Dendritic cell treated with granulocyte-macrophage colony-stimulating factor and Interleukin-4, amounts not matched to agents 40 ng/mL and 50 ng/mL, for 4 days (primary cell): Measurements from ENCODE around the gene ZNF217.
"Not testable (repeated sequence)": the region's sequence is repeated elsewhere in the genome, so short reads cannot be mapped to it uniquely, and the experiment has no call there.

Experiments
- H3K27ac Mint-ChIP-seq: one replicate; pipeline ENCODE4 v1.8.0; 2022; ENCODE audit warnings: mild to moderate bottlenecking, mixed read lengths
- H3K27me3 Mint-ChIP-seq: one replicate; pipeline ENCODE4 v1.8.0; 2022; ENCODE audit warnings: mild to moderate bottlenecking, mixed read lengths
- H3K36me3 Mint-ChIP-seq: one replicate; pipeline ENCODE4 v1.8.0; 2022; ENCODE audit warnings: low read depth, mixed read lengths
- H3K4me1 Mint-ChIP-seq: one replicate; pipeline ENCODE4 v1.8.0; 2022; ENCODE audit warnings: low read depth, mixed read lengths
- H3K4me3 Mint-ChIP-seq: one replicate; pipeline ENCODE4 v1.8.0; 2022; ENCODE audit warnings: mild to moderate bottlenecking, moderate library complexity, mixed read lengths
- H3K9me3 Mint-ChIP-seq: one replicate; pipeline ENCODE4 v1.8.0; 2022; ENCODE audit warnings: mixed read lengths
- intact Hi-C: fragments of 100-400 bp; cut with micrococcal nuclease; formaldehyde crosslinking; loops from one replicate; pipeline ENCODE4 v1.15.0; 2022

ZNF217 gene

DNA sequence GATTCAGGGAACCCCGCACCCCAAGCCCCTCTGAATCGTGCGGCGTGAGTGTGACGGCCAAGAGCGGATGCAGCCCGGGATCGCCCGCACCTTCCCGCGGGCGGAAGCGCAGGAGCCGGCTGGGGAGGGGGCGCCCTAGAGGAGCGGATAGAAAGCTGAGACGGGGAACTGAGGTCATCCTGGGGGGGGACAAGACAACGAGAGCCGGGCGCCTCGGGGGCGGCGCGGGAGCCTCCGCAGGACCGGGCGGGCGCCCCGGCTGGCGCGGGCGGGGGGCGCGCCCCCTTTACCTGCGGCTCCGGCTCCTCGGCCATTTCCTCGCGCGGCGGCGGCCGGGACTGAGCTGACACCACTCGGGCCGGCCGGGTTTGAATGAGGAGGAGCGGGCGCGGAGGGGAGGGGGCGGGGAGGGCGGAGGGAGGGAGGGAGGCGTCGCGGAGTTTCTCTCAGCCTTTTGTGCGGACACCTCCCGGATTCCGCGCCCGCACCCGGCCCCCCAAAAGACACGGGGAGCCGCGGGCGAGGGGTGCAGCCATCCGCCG, at the start of gene ZNF217:
TSS of gene ZNF217 (minus strand) at position 374 of the 542 bp plus-strand sequence. CDS start 11,013 bp downstream, outside the sequence.
- H3K27ac Mint-ChIP-seq: peak within 1 kb of the TSS; percentile 95
- peaks cover 35% of the 10 kb centered on the region for H3K4me1 Mint-ChIP-seq
- H3K36me3 Mint-ChIP-seq: peaks cover 46% of the 10 kb centered on the region
- not testable (repeated sequence) for H3K27me3 Mint-ChIP-seq, H3K9me3 Mint-ChIP-seq
- intact Hi-C loops: loop anchor here (5.0 kb wide), 3 partner anchors 49 to 114 kb away; no protein-coding TSS in a partner anchor
- H3K4me3 Mint-ChIP-seq: peak within 1 kb of the TSS; percentile 88

DNA sequence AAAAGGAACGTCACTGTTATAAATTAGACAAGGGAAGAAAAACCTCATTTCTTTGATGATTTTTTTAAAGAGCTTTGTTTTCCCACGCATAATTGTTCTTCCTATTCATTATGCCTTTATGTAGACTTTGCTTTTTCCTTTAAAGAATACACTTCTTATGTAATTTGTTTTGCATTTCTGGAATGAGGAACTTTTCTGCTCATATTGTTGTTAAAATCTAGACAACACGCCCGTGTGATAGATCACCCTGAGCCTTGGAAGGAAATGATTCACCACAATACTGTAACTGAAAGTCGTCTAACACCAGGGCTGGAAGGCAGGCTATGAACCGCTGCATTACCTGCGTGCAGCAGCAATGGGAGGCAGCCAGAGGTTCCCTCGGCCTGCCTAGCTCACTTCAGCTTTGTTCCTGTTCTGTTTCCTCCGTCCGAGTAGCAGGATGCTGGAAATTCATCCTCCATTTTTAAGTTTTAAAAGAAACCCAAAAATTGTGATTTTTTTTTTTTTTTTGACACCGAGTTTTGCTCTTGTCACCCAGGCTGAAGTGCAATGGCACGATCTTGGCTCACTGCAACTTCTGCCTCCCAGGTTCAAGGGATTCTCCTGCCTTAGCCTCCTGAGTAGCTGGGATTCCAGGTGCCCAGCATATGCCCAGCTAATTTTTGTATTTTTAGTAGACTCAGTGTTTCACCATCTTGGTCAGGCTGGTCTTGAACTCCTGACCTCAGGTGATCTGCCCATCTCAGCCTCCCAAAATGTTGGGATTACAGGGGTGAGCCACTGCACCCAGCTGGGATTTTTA, 49.6 kb upstream of the ZNF217 start:
- Mint-ChIP-seq H3K27me3 (no peaks in the 10 kb centered on the region), H3K9me3 (no peaks in the 10 kb centered on the region), H3K4me3 (peak overlapping the region; percentile 62), H3K4me1 (peaks cover 49% of the 10 kb centered on the region), H3K36me3 (no peaks in the 10 kb centered on the region), H3K27ac (peak overlapping the region; percentile 91)
- intact Hi-C loops: loop anchor here (5.0 kb wide), 1 partner anchor 51 kb away; the partner anchor contains the start of gene ZNF217

DNA sequence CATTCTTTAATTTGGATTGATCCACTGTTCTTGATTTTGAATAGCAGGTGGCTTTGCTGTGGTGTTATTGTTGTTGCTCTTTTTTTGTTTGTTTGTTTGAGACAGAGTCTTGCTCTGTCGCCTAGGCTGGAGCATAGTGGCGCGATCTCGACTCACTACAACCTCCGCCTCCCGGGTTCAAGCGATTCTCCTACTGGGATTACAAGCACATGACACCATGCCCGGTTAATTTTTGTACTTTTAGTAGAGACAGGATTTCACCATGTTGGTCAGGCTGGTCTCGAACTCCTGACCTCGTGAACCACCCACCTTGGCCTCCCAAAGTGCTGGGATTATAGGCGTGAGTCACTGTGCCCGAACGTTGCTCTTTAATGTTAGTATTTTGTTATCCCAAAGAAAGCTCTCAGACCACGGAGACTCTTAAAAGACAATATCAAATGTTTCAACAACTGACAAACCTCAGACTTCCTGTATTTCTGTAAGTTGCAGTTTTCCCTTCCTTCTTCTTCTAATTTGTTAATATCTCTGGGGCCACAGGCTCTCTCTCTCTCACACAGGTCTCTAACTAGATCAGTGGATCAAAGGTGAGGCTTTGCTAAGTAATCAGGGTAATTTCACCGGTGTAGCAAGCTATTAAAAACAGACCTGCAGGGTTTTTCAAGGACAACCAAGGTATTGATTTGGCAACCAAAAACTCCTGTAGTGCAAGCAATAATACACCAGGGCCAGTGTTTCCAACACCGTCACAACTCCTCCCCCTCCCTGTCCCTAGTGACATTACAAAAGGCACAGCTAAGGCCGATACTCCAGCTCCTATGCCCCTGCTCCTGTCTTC, 48.8 kb upstream of the ZNF217 start:
- Mint-ChIP-seq H3K9me3 (no peaks in the 10 kb centered on the region), H3K27me3 (no peaks in the 10 kb centered on the region), H3K27ac (peak overlapping the region; percentile 91), H3K4me3 (peak overlapping the region; percentile 62), H3K36me3 (no peaks in the 10 kb centered on the region), H3K4me1 (peaks cover 57% of the 10 kb centered on the region)
- intact Hi-C loops: loop anchor here (5.0 kb wide), 1 partner anchor 50 kb away; the partner anchor contains the start of gene ZNF217

DNA sequence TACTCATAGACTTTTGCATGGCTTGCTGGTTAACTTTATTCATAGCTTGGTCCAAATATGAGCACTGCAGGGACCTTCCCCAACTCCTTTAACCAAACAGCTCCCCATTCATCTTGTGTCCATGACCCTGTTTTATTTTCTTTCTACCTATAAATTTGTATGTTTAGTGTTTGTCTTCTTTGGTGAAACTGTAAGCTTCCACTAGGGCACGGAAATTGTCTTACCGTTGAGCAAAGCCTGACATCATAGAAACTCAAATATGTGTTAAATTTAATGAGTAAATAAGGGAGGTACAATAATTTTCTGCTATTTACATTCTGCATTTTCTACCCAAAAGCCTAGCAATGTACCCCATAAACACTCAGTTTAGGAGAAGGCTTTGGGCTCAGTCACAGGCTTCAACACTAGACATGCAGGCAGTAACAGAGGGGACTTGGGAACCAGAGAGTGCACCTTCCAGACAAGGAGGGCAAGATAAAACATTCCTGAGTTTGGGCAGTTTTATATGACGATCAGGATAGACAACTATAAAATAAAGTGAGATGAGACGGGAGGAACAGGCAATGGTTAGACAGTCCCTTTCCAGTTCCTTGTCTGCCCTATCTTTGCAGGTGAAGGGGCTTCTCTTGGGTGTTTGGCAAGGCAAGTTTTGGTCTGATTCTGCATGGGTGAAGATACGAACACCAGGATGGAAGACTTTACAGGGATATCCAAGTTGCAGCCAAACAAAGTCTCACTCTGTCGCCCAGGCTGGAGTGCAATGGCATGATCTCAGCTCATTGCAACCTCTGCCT, 46.2 kb upstream of the ZNF217 start:
- H3K4me1 Mint-ChIP-seq: peaks cover 74% of the 10 kb centered on the region
- H3K27ac Mint-ChIP-seq: peak overlapping the region; percentile 50
- H3K9me3 Mint-ChIP-seq: no peaks in the 10 kb centered on the region
- H3K27me3 Mint-ChIP-seq: no peaks in the 10 kb centered on the region
- H3K36me3 Mint-ChIP-seq: no peaks in the 10 kb centered on the region
- H3K4me3 Mint-ChIP-seq: no peak overlapping the region
- intact Hi-C loops: loop anchor here (5.0 kb wide), 1 partner anchor 48 kb away; the partner anchor contains the start of gene ZNF217

DNA sequence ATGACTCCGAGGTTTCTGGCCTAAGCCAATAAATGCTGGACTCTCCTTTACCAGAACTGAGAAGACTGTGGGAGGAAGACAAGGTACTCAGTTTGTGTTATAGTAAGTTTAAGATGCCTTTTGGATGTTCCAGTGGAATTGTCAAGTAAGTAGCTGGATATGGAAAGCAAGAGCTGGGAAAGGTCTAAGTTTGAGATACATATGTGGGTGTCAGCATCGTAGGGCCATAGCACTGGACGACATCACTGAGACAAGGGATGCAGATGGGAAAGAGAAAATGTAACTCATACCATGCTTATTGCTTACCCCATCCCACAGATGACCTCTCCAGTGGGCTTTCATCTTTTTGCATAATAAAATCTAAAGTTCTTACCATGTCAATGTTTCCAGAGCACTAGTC, 45.5 kb upstream of the ZNF217 start:
- H3K27ac Mint-ChIP-seq: peak overlapping the region; percentile 50
- intact Hi-C loops: no loop called here
- H3K9me3 Mint-ChIP-seq: no peaks in the 10 kb centered on the region
- H3K27me3 Mint-ChIP-seq: no peaks in the 10 kb centered on the region
- peaks cover 76% of the 10 kb centered on the region for H3K4me1 Mint-ChIP-seq
- no peak overlapping the region for H3K4me3 Mint-ChIP-seq
- no peaks in the 10 kb centered on the region for H3K36me3 Mint-ChIP-seq

DNA sequence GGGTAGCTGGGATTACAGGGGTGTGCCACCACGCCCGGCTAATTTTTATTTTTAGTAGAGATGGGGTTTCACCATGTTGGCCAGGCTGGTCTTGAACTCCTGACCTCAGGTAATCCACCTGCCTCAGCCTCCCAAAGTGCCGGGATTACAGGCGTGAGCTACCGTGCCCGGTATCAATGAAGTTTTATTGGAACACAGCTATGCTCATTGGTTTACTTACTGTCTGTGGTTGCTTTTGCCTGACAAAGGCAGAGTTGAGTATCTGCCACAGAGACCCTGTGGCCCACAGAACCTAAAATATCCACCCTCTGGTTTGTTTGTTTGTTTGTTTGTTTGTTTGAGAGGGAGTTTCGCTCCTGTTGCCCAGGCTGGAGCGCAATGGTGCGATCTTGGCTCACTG, 43.7 kb upstream of the ZNF217 start:
- H3K4me3 Mint-ChIP-seq, H3K9me3 Mint-ChIP-seq, intact Hi-C loops, H3K27me3 Mint-ChIP-seq, H3K27ac Mint-ChIP-seq, H3K36me3 Mint-ChIP-seq: not testable (repeated sequence)
- H3K4me1 Mint-ChIP-seq: peaks cover 72% of the 10 kb centered on the region

DNA sequence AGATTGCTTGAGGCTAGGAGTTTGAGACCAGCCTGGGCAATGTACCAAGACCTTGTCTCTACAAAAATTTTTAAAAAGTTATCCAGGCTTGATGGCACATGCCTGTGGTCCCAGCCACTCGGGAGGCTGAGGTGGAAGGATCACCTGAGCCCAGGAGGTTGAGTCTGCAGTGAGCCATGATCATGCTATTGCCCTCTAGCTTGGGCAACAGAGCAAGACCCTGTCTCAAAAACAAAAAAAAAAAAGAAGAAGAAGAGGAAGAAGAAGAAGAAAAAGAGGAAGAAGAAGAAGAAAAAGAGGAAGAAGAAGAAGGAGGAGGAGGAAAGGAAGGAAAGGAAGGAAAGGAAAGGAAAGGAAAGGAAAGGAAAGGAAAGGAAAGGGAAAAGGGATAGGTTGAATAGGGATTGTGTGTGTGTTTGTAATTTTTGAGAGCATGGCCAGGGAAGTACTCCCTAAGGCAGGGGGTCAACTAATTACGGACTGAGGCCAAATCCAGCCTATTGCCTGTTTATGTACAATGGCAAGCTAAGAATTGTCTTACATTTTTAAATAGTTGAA, 43.0 kb upstream of the ZNF217 start:
- no peaks in the 10 kb centered on the region for H3K9me3 Mint-ChIP-seq
- peak overlapping the region; percentile 47 for H3K27ac Mint-ChIP-seq
- no peak overlapping the region for H3K4me3 Mint-ChIP-seq
- H3K36me3 Mint-ChIP-seq: no peaks in the 10 kb centered on the region
- peaks cover 66% of the 10 kb centered on the region for H3K4me1 Mint-ChIP-seq
- H3K27me3 Mint-ChIP-seq: no peaks in the 10 kb centered on the region
- intact Hi-C loops: no loop called here

DNA sequence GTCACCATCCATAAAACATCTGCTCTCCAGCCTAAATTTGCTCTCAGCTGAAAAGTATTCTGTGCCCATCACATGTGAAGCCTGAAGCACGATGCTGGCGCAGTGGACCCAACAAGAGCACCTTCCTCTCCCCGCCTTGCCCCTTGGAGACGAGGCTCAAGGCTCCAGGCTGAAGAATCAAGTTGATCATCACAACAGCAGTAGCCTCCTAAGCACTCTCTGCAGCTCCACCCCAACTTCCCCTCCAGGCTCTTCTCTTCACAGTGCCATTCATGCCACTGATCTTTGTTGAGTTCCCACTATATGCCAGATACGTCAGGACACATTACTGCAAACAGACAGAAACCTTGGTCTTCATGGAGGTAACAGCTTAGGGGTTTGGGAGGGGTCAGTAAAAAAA, 41.6 kb upstream of the ZNF217 start:
- no peak overlapping the region for H3K4me3 Mint-ChIP-seq
- no peaks in the 10 kb centered on the region for H3K9me3 Mint-ChIP-seq
- H3K4me1 Mint-ChIP-seq: peaks cover 59% of the 10 kb centered on the region
- no peaks in the 10 kb centered on the region for H3K27me3 Mint-ChIP-seq
- H3K27ac Mint-ChIP-seq: peak overlapping the region; percentile 47
- intact Hi-C loops: no loop called here
- H3K36me3 Mint-ChIP-seq: no peaks in the 10 kb centered on the region

DNA sequence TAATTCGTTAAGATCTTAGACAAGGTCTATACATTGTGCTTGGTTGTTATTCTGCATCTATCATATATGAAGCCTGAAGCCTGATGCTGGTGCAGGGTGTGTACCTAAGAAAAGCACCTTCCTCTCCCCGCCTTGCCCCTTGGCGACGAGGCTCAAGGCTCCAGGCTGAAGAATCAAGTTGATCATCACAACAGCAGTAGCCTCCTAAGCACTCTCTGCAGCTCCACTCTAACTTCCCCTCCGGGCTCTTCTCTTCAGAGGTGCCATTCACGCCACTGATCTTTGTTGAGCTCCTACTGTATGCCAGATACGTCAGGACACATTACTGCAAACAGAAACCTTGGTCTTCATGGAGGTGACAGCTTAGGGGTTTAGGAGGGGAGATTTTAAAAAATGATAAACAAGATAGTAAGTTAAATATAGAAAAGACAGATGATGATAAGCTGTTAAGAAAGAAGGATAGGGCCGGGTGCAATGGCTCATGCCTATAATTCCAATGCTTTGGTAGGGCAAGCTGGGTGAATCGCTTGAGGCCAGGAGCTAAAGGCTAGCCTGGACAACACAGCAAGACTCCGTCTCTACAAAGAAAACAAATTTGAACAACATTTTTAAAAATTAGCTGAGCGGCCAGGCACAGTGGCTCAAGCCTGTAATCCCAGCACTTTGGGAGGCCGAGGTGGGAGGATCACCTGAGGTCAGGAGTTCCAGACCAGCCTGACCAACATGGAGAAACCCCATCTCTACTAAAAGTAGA, 38.4 kb upstream of the ZNF217 start:
- no peaks in the 10 kb centered on the region for H3K36me3 Mint-ChIP-seq
- intact Hi-C loops: no loop called here
- no peaks in the 10 kb centered on the region for H3K9me3 Mint-ChIP-seq
- H3K27ac Mint-ChIP-seq: no peak overlapping the region
- H3K4me1 Mint-ChIP-seq: peaks cover 35% of the 10 kb centered on the region
- no peaks in the 10 kb centered on the region for H3K27me3 Mint-ChIP-seq
- H3K4me3 Mint-ChIP-seq: no peak overlapping the region

DNA sequence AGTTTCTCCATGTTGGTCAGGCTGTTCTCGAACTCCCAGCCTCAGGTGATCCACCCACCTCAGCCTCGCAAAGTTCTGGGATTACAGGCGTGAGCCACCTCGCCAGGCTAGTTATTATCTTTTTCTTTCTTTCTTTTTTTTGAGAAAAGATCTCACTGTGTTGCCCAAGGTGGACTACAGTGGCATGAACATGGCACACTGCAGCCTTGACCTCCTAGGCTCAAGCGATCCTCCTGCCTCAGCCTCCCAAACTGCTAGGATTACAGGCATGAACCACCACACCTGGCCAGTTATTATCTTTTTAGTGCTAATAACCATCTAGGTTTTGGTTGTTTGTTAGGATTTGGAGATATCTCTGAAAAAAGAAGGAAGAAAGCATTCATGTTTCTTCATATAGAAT, 35.8 kb upstream of the ZNF217 start:
- Mint-ChIP-seq H3K9me3 (no peaks in the 10 kb centered on the region), H3K27me3 (no peaks in the 10 kb centered on the region), H3K27ac (no peak overlapping the region), H3K4me3 (no peak overlapping the region), H3K4me1 (peaks cover 13% of the 10 kb centered on the region), H3K36me3 (no peaks in the 10 kb centered on the region)
- intact Hi-C loops: no loop called here

DNA sequence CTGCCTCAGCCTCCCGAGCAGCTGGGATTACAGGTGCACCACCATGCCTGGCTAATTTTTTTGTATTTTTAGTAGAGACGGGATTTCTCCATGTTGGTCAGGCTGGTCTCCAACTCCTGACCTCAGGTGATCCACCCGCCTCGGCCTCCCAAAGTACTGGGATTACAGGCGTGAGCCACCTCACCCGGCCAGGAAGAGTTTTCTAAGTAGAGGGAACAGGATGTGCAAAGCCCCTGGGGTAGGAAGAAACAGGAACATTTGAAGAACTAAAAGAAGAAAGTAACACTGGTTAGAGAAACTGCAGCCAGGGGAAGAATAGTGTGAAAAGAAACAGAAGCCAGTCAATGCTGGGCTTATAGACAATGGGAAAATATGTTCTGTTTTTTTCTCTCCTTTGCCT, 35.1 kb upstream of the ZNF217 start:
- H3K4me1 Mint-ChIP-seq, H3K27ac Mint-ChIP-seq, H3K9me3 Mint-ChIP-seq, H3K4me3 Mint-ChIP-seq, H3K27me3 Mint-ChIP-seq, intact Hi-C loops, H3K36me3 Mint-ChIP-seq: not testable (repeated sequence)

DNA sequence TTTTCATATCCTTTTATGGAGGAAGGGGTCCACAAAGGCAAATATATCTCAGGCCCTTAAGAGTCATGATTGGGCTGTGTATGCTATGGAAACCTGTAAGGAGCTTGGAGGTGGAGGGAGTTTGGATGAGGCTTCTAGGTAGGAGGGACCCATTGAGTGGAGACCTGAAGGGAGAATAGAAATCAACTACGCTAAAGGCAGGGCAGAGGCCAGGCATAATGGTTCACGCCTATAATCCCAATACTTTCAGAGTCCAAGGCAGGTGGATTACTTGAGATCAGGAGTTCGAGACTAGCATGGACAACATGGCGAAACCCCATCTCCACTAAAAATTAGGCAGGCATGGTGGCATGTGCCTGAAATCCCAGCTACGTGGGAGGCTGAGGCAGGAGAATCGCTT, 34.4 kb upstream of the ZNF217 start:
- Mint-ChIP-seq H3K4me3 (no peak overlapping the region), H3K4me1 (peaks cover 16% of the 10 kb centered on the region), H3K27ac (no peak overlapping the region), H3K9me3 (no peaks in the 10 kb centered on the region), H3K36me3 (no peaks in the 10 kb centered on the region), H3K27me3 (no peaks in the 10 kb centered on the region)
- intact Hi-C loops: no loop called here

DNA sequence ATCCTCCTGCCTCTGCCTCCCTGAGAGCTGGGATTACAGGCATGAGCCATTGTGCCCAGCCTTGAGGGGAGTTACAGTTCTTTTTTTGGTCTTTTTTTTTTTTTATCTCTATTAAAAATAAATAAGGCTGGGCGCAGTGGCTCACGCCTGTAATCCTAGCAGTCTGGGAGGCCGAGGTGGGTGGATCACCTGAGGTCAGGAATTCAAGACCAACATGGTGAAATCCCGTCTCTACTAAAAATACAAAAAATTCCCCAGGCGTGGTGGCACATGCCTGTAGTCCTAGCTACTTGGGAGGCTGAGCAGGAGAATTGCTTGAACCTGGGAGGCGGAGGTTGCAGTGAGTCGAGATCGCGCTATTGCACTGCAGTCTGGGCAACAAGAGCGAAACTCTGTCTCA, 33.4 kb upstream of the ZNF217 start:
- peaks cover 17% of the 10 kb centered on the region for H3K4me1 Mint-ChIP-seq
- H3K9me3 Mint-ChIP-seq, intact Hi-C loops, H3K27me3 Mint-ChIP-seq, H3K27ac Mint-ChIP-seq, H3K4me3 Mint-ChIP-seq, H3K36me3 Mint-ChIP-seq: not testable (repeated sequence)
